K562 (cell line): ENCODE measurements around the gene UBE2H. TPM values are rescaled to one million over a fixed set of nuclear protein-coding genes. Genes with fewer than 3 reads are reported as not detected.

Source experiments
- ATAC-seq: fragments of 200-7000 bp; cut with Tn5 transposase; 3 replicates; pipeline ENCODE4 v1.9.1; 2020; ENCODE audit warnings: moderate library complexity
- BruUV-seq: library from RNA; stranded (reverse); fragments of 400-500 nt; replicated peaks from 2 replicates; lab custom pipeline; 2021; lab: Mats Ljungman, UMichigan
- CTCF ChIA-PET: fragments of 300-600 bp; formaldehyde crosslinking; extraction: SDS; loops from one replicate; lab custom pipeline; 2021; ENCODE audit warnings: low intra/inter-chr PET ratio; lab: Yijun Ruan, JAX
- POLR2A ChIA-PET: fragments of 300-600, 350-650 bp; sonication (Branson Sonifier 250); formaldehyde crosslinking; extraction: SDS; loops from one replicate; lab custom pipeline; 2021; ENCODE audit warnings: antibody characterized with exemption, inconsistent platforms; lab: Yijun Ruan, JAX
- DNase-seq, 4 experiments: peaks; one replicate each; pipeline versions ENCODE4 v3.0.0 to v3.0.0-alpha.2; 2011 to 2018; ENCODE audit warnings: low spot score in 3 of 4, mixed read lengths in 3 of 4; ENCODE audit errors: extremely low read depth in 1 of 4
- FAIRE-seq: peaks from 2 replicates; lab custom pipeline; 2011; peaks lifted over from hg19 to GRCh38; lab: Jason Lieb, UNC
- H2AFZ ChIP-seq: 2 replicates; pipeline ENCODE4 v1.6.0; 2011; ENCODE audit warnings: low read depth, low read length, control low read depth, inconsistent platforms
- H3K27ac ChIP-seq: fragments of 200-600 bp; 3 replicates; pipeline ENCODE4 v1.8.0; 2011; ENCODE audit warnings: low read depth, mild to moderate bottlenecking, control low read depth, inconsistent platforms, low read length, moderate library complexity, mixed read lengths; ENCODE audit errors: extremely low read depth
- H3K27me3 ChIP-seq, 2 experiments: fragments of 300-600 bp in 1 of 2; 2 replicates in 1 of 2; 3 replicates in 1 of 2; pipeline versions ENCODE4 v1.6.0 to v1.8.0; 2011; ENCODE audit warnings: inconsistent platforms in 2 of 2, low read length in 2 of 2, mild to moderate bottlenecking in 1 of 2, mixed read lengths in 1 of 2, moderate library complexity in 1 of 2; ENCODE audit not compliant: control insufficient read depth in 2 of 2, insufficient read depth in 2 of 2
- H3K36me3 ChIP-seq: fragments of 300-600 bp; 3 replicates; pipeline ENCODE4 v1.8.0; 2011; ENCODE audit warnings: mild to moderate bottlenecking, low read length, inconsistent platforms; ENCODE audit not compliant: control insufficient read depth, insufficient read depth
- H3K4me1 ChIP-seq, 2 experiments: fragments of 200-600 bp in 1 of 2; replicated peaks in 1 of 2; 2 replicates in 1 of 2; 3 replicates in 1 of 2; pipeline versions ENCODE4 v1.5.1 to v1.8.0; 2011; ENCODE audit warnings: inconsistent platforms in 2 of 2, low read length in 2 of 2, mild to moderate bottlenecking in 1 of 2, mixed read lengths in 1 of 2, moderate library complexity in 1 of 2; ENCODE audit not compliant: control insufficient read depth in 2 of 2, insufficient read depth in 2 of 2
- H3K4me2 ChIP-seq: 2 replicates; pipeline ENCODE4 v1.6.1; 2011; ENCODE audit warnings: low read length, control low read depth, inconsistent platforms, mixed read lengths; ENCODE audit not compliant: insufficient read depth
- H3K4me3 ChIP-seq: fragments of 200-600 bp; sonication (generic), shearing (Covaris generic); 2 replicates; pipeline ENCODE4 v1.5.1; 2016; ENCODE audit warnings: control low read depth, inconsistent platforms
- H3K79me2 ChIP-seq: fragments of 200-600 bp; 3 replicates; pipeline ENCODE4 v1.8.0; 2011; ENCODE audit warnings: low read length, inconsistent platforms; ENCODE audit not compliant: control insufficient read depth, insufficient read depth
- H3K9ac ChIP-seq, 2 experiments: 2 replicates each; pipeline versions ENCODE4 v1.6.0 to v1.6.1; 2011; ENCODE audit warnings: low read depth in 2 of 2, low read length in 2 of 2, control low read depth in 1 of 2, inconsistent platforms in 1 of 2, mild to moderate bottlenecking in 1 of 2, mixed read lengths in 1 of 2; ENCODE audit not compliant: insufficient read depth in 1 of 2
- H3K9me1 ChIP-seq: one replicate; pipeline ENCODE4 v1.6.0; 2011; ENCODE audit warnings: inconsistent platforms, mild to moderate bottlenecking, low read length, moderate library complexity; ENCODE audit not compliant: control insufficient read depth, insufficient read depth
- H3K9me3 ChIP-seq: replicated peaks from 2 replicates; pipeline ENCODE4 v1.5.1; 2011; ENCODE audit warnings: low read depth, low read length, inconsistent platforms; ENCODE audit not compliant: control insufficient read depth, insufficient read depth
- H4K20me1 ChIP-seq: replicated peaks from 2 replicates; pipeline ENCODE4 v1.6.1; 2011; ENCODE audit warnings: low read length, inconsistent platforms, mixed read lengths; ENCODE audit not compliant: control insufficient read depth, insufficient read depth
- ARID1B ChIP-seq: fragments of 450-650 bp; IDR thresholded peaks from 2 replicates; pipeline ENCODE4 v1.6.1; 2016; ENCODE audit warnings: antibody characterized with exemption, mild to moderate bottlenecking, inconsistent platforms
- BHLHE40 ChIP-seq: IDR thresholded peaks from 2 replicates; pipeline ENCODE4 v1.6.1; 2011; ENCODE audit warnings: low read length, improper control_type of control experiment
- ESRRA ChIP-seq: fragments of 450-650 bp; IDR thresholded peaks from 2 replicates; pipeline ENCODE4 v1.6.1; 2014; ENCODE audit warnings: low read depth, mild to moderate bottlenecking, moderate library complexity, borderline replicate concordance
- FOSL1 ChIP-seq: fragments of 200-800 bp; sonication (Bioruptor generic); conservative IDR thresholded peaks from 2 replicates; pipeline ENCODE4 v1.6.1; 2016; ENCODE audit warnings: missing genetic modification characterization, missing compliant biosample characterization
- FUS ChIP-seq: fragments of 200-400 bp; formaldehyde crosslinking; optimal IDR thresholded peaks from 2 replicates; pipeline ENCODE3; 2017; ENCODE audit warnings: low read depth, low read length
- HMGN3 ChIP-seq: IDR thresholded peaks from 2 replicates; pipeline ENCODE4 v1.6.1; 2011; ENCODE audit warnings: borderline replicate concordance, low read depth, mild to moderate bottlenecking, mixed read lengths, low read length; ENCODE audit not compliant: insufficient read length; ENCODE audit errors: extremely low read depth
- JUND ChIP-seq, 2 experiments: IDR thresholded peaks; 2 replicates in 1 of 2; 3 replicates in 1 of 2; pipeline ENCODE4 v1.6.1; 2011; ENCODE audit warnings: borderline replicate concordance in 2 of 2, low read depth in 2 of 2, low read length in 2 of 2, improper control_type of control experiment in 1 of 2, missing biosample characterization in 1 of 2, missing genetic modification characterization in 1 of 2, missing genetic modification reagents in 1 of 2
- KLF16 ChIP-seq: IDR thresholded peaks from 2 replicates; pipeline ENCODE4 v1.6.1; 2016; ENCODE audit warnings: antibody characterized with exemption
- NR2C2 ChIP-seq, 2 experiments: fragments of 200-800 bp in 1 of 2; sonication (Bioruptor generic) in 1 of 2; sonication (generic) in 1 of 2; formaldehyde crosslinking in 1 of 2; IDR thresholded peaks; 2 replicates each; pipeline versions ENCODE4 v1.6.1 to v1.8.0; 2016 to 2022; ENCODE audit warnings: mild to moderate bottlenecking in 1 of 2, missing compliant biosample characterization in 1 of 2, missing genetic modification characterization in 1 of 2, missing genetic modification reagents in 1 of 2
- NRF1 ChIP-seq, 2 experiments: fragments of 450-650 bp; IDR thresholded peaks in 1 of 2; conservative IDR thresholded peaks in 1 of 2; 2 replicates each; pipeline ENCODE4 v1.6.1; 2014; ENCODE audit warnings: mild to moderate bottlenecking in 2 of 2
- SIRT6 ChIP-seq: IDR thresholded peaks from one replicate; pipeline ENCODE4 v1.6.1; 2012; ENCODE audit warnings: low read depth, mild to moderate bottlenecking, control low read depth, inconsistent platforms, low read length, moderate library complexity
- SMARCA4 ChIP-seq: fragments of 450-650 bp; IDR thresholded peaks from 2 replicates; pipeline ENCODE4 v1.6.1; 2016
- SPI1 ChIP-seq: IDR thresholded peaks from 2 replicates; pipeline ENCODE4 v1.6.1; 2011; ENCODE audit warnings: low read depth, low read length, control low read depth, borderline replicate concordance
- TRIM24 ChIP-seq, 2 experiments: fragments of 450-650 bp; IDR thresholded peaks; 2 replicates each; pipeline ENCODE4 v1.6.1; 2016
- ZEB2 ChIP-seq: fragments of 450-650 bp; IDR thresholded peaks from 2 replicates; pipeline ENCODE4 v1.6.1; 2016
- ZNF707 ChIP-seq: fragments of 250-450 bp; sonication (Bioruptor Pico); conservative IDR thresholded peaks from 2 replicates; pipeline ENCODE4 v1.8.0; 2022; ENCODE audit warnings: inconsistent platforms, mild to moderate bottlenecking, moderate library complexity
- WGBS: fragments of 100-300 bp; shearing (Covaris generic); methylation state at CpG from one replicate; pipeline ENCODE4 v1.1.6; 2016; ENCODE audit warnings: low coverage, mixed read lengths; ENCODE audit not compliant: insufficient coverage; ENCODE audit errors: missing lambda C conversion rate; 5-methylcytosine and 5-hydroxymethylcytosine counted together
- in situ Hi-C: fragments of 300-500 bp; cut with MboI; formaldehyde crosslinking; loops from 4 replicates; pipeline ENCODE4 v1.15.0; 2018; ENCODE audit warnings: inconsistent platforms, mixed read lengths
- intact Hi-C: fragments of 100-400 bp; cut with micrococcal nuclease; formaldehyde crosslinking; loops from 2 replicates; pipeline ENCODE4 v1.14.2; 2022
- polyA plus RNA-seq, 8 experiments: library from polyadenylated mRNA; depleted of rRNA in 4 of 8; stranded (reverse) in 5 of 8; unstranded in 3 of 8; fragments of >200 nt; fragmentation: Nextera tagmentation in 2 of 8; fragmentation: Illumina TruSeq in 1 of 8; extraction: Ambion mirVana in 2 of 8; extraction: Trizol in 1 of 8; gene quantifications; 2 replicates each; pipeline versions ENCODE4 v1.2.1 to v1.2.3, GENCODE V29; 2011 to 2014; ENCODE audit warnings: inconsistent platforms in 1 of 8, missing spikeins in 1 of 8
- total RNA-seq, 7 experiments: library from RNA; depleted of rRNA in 6 of 7; stranded (reverse); fragments of >200 nt in 6 of 7; fragmentation: Illumina TruSeq in 2 of 7; extraction: Trizol in 2 of 7; gene quantifications; 2 replicates each; pipeline versions ENCODE4 v1.2.1 to v1.2.3, GENCODE V29; 2011 to 2021; ENCODE audit warnings: low replicate concordance in 1 of 7
- TF ChIP-seq, protein P1 (sequence below), 2 experiments: fragments of 450-650 bp; conservative IDR thresholded peaks; 2 replicates each; pipeline ENCODE4 v1.6.1; 2017; ENCODE audit warnings: mild to moderate bottlenecking in 2 of 2, moderate library complexity in 2 of 2
- TF ChIP-seq, protein P2 (sequence below), 2 experiments: fragments of 450-650 bp; IDR thresholded peaks; 2 replicates each; pipeline ENCODE4 v1.6.1; 2016

The UBE2H gene
- total and polyA plus RNA-seq, 9 of the 15 experiments (the other 6 are each of a cell fraction or from before 2014, with no cell fraction given), result 6.3 to 33.0 (median 13.3) TPM

DNA sequence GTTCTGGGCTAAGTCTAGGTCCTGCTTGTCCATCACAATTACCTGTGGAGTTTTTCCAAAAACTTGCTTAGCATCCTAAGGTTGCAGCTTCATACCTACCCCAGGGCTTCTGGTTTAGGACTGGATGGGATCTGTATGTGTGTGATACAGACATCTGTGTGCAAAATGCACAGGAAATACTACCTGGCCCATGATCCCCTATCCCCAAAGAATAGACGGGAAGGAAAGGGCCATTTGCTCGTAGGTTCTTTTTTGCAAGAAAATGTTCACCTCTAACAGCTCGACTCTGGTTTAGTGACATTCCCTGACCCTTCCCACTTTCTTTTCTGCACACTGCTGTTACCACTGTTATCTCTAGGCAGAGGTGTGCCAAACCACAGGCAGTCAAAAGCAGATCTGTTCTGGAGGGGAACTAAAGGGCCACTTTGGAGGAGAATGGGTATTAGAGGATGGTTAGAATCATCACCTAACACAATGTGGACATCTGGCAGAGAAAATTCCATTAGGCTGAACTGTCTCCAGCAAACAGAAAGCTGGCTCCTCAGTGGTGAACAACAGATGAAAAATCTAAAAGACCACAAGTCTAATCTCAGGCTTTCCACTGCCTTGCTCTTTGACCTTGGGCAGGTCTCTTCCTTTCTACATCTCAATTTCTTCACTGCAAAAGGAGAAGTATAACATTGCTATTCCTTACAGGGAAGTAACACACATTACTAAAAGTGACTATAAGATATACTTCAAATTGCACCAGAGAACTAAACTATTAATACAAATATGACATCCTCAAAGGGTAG, 107.4 kb downstream of the UBE2H start:
- FAIRE-seq, result peak; percentile 71
- CTCF ChIA-PET, result no interaction called here
- TF ChIP-seq HMGN3 (no peak), NR2C2 (CRISPR knock-in tag; IDR thresholded peaks at IDR 0.05) (no peak), NR2C2 (tag; IDR thresholded peaks at IDR 0.05) (peak; percentile 64), BHLHE40 (0 out of 2 replicates have a peak, but pooled peaks have one; percentile 43), SIRT6 (no peak), ARID1B (peak; percentile 83), ZEB2 (peak; percentile 50; the same call in 1 of the 2 replicates), TRIM24 (IDR thresholded peaks at IDR 0.05) (peak; percentile 16 to 28; a peak in 1 of 4 replicates), FUS (no peak), ESRRA (peak; percentile 89), JUND (IDR thresholded peaks at IDR 0.05; ENCODE audit: borderline replicate concordance, low read depth, low read length) (peak; percentile 18; the same call in 1 of the 2 replicates), JUND (tag; IDR thresholded peaks at IDR 0.05; ENCODE audit: borderline replicate concordance, low read depth, low read length) (no peak), KLF16 (0 out of 2 replicates have a peak, but pooled peaks have one; percentile 30), ZNF707 (CRISPR knock-in tag) (no peak), FOSL1 (tag) (peak; percentile 37; the same call in 1 of the 2 replicates), NRF1 (conservative IDR thresholded peaks at IDR 0.05 in 1 of 2, IDR thresholded peaks at IDR 0.05 in 1 of 2) (0 out of 4 replicates have a peak, but pooled peaks of 1 of the 2 experiments have one; percentile 3), SMARCA4 (peak; percentile 72), SPI1 (peak; percentile 4; the same call in 1 of the 2 replicates)
- TF ChIP-seq, protein P1, sequence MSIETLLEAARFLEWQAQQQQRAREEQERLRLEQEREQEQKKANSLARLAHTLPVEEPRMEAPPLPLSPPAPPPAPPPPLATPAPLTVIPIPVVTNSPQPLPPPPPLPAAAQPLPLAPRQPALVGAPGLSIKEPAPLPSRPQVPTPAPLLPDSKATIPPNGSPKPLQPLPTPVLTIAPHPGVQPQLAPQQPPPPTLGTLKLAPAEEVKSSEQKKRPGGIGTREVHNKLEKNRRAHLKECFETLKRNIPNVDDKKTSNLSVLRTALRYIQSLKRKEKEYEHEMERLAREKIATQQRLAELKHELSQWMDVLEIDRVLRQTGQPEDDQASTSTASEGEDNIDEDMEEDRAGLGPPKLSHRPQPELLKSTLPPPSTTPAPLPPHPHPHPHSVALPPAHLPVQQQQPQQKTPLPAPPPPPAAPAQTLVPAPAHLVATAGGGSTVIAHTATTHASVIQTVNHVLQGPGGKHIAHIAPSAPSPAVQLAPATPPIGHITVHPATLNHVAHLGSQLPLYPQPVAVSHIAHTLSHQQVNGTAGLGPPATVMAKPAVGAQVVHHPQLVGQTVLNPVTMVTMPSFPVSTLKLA (conservative IDR thresholded peaks at IDR 0.05), result 0 out of 4 replicates have a peak, but pooled peaks of 1 of the 2 experiments have one; percentile 13
- TF ChIP-seq, protein P2, sequence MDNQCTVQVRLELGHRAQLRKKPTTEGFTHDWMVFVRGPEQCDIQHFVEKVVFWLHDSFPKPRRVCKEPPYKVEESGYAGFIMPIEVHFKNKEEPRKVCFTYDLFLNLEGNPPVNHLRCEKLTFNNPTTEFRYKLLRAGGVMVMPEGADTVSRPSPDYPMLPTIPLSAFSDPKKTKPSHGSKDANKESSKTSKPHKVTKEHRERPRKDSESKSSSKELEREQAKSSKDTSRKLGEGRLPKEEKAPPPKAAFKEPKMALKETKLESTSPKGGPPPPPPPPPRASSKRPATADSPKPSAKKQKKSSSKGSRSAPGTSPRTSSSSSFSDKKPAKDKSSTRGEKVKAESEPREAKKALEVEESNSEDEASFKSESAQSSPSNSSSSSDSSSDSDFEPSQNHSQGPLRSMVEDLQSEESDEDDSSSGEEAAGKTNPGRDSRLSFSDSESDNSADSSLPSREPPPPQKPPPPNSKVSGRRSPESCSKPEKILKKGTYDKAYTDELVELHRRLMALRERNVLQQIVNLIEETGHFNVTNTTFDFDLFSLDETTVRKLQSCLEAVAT (IDR thresholded peaks at IDR 0.05), result 0 out of 4 replicates have a peak, but pooled peaks of 1 of the 2 experiments have one; percentile 38

More for the DNA sequence above, 107.4 kb downstream of the UBE2H start:
- Histone ChIP-seq H3K9me3 (no peaks in the 10 kb centered on the region), H3K9ac (no peak overlapping the region), H3K4me3 (no peak overlapping the region), H2AFZ (no peak overlapping the region), H3K27ac (no peak overlapping the region), H3K36me3 (no peaks in the 10 kb centered on the region), H3K27me3 (no peaks in the 10 kb centered on the region), H3K79me2 (no peaks in the 10 kb centered on the region), H3K4me2 (no peak overlapping the region), H3K9me1 (no peaks in the 10 kb centered on the region), H3K4me1 (peaks cover 5 to 28% of the 10 kb centered on the region in 2 experiments; a peak in 4 of 5 replicates), H4K20me1 (no peaks in the 10 kb centered on the region)
- ATAC-seq, result peak; percentile 74
- no TSS peak for BruUV-seq
- POLR2A ChIA-PET, result interaction anchor here (1.2 to 1.4 kb wide), 3 partner anchors 11 to 42 kb away, joined by 3 to 6 read pairs (median 6); no protein-coding TSS in a partner anchor
- intact Hi-C loops (loop anchor here (5.0 kb wide), 1 partner anchor 107 kb away; the partner anchor contains the start of gene UBE2H), in situ Hi-C loops (no loop called here)
- DNase-seq, result peak in 2 of 4 experiments; percentile 39 to 70
- 9% methylated on average over 3 of the region's 3 CpGs for WGBS
